ENCODE measurements around the gene FAHD1.

GRCh38 chr16:1845985-1846384 lies 19.0 kb downstream of the FAHD1 start:
- TF ChIP-seq CTCF (IDR thresholded peaks at IDR 0.05; ENCODE audit: poor library complexity) (no peak), EZH2phosphoT487 (IDR thresholded peaks at IDR 0.05; ENCODE audit: low read depth, severe bottlenecking, unreplicated experiment) (no peak), EZH2 (IDR thresholded peaks at IDR 0.05; ENCODE audit: borderline replicate concordance) (no peak)
